HG03175 (cell line): ENCODE data around the gene PTN.
"Not testable (repeated sequence)": the region's sequence is repeated elsewhere in the genome, so short reads cannot be mapped to it uniquely, and the experiment has no call there.

Experiments used
- ATAC-seq: cut with Tn5 transposase; IDR thresholded peaks from one replicate; pipeline ENCODE4 v1.9.1; 2021; ENCODE audit warnings: mild to moderate bottlenecking, moderate library complexity; ENCODE audit not compliant: unreplicated experiment

PTN gene

DNA sequence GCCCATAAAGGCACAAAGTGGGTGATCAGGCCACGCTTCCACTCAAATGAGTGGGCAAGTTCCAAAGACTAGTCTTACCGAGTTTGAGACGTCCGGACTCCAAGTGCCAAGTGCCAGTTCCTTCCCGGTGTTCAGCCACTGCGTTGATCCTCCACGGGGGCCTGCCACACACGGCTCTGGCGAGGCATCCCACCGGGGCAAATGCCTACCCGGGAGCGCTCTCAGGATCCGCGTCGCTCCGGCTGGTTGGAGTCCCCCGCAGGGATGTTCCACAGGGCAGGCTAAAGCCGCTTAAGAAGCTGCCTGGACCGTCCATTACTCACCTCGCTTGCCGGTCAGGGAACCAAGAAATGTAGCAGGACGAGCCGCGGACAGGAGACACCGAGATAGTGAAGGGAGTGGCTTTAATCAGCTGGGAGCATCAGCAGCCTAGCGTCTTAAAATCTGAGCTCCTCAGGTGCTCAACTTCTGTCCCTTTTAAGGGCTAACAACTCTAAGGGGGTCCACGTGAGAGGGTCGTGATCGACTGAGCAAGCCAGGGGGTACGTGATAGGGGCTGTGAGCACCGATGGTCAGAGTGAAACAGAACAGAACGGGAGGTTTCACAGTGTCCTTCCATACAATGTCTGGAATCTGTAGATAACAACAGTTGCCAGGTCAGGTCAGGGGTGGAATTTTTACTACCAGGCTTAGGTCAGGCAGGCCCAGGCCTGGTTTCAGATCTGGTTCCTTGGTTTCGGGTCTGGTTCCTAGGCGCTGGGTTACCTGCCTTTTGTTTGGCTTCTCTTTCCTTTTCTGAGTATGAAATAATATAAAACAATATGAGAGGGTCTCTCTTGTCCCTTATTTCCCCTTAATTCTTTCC, 75.3 kb downstream of the PTN start:
- ATAC-seq = not testable (repeated sequence)

DNA sequence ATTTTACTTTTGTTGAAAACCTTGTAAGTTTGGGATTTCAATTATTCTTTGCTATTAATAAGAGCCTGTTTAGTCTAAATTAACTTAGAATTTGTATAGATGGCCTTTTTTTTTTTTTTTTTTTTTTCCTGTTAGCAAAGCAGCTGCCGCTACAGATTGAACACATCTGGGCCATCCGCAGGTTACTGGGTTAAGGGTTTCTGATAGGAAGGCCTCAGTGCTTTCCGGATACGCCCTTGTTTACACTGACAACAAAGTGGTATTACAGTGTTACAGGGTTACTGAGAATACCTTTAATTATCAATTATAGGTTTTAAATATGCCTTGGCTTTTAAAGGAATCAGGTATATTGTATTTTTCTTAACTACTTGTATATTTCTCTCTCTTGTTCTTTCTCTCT, 76.8 kb downstream of the PTN start:
- no peak for ATAC-seq

DNA sequence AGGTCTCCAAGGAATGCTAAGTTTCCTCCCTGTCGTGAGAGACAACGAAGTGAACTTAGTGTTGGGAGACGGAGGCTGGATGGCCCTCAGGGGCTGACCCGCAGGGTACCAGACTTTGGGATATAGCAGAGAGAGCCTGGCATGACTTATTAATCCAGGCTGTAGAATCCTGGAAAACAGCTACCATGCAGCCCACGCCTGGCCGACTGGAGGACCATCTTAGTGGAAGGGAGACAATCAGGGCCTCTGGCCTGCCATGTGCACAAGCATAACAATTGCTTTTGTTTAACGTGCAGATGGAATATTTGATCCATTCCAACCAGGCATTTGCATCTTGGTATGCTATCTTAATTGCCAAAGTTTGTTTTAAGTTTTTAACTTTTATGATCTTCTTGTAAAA, 78.1 kb downstream of the PTN start:
- not testable (repeated sequence) for ATAC-seq

DNA sequence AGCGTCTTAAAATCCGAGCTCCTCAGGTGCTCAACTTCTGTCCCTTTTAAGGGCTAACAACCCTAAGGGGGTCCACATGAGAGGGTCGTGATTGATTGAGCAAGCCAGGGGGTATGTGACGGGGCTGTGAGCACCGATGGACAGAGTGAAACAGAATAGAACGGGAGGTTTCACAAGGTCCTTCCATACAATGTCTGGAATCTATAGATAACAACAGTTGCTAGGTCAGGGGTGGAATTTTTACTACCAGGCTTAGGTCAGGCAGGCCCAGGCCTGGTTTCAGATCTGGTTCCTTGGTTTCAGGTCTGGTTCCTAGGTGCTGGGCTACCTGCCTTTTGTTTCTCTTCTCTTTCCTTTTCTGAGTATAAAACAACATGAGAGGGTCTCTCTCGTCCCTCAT, 80.9 kb downstream of the PTN start:
- no peak for ATAC-seq

DNA sequence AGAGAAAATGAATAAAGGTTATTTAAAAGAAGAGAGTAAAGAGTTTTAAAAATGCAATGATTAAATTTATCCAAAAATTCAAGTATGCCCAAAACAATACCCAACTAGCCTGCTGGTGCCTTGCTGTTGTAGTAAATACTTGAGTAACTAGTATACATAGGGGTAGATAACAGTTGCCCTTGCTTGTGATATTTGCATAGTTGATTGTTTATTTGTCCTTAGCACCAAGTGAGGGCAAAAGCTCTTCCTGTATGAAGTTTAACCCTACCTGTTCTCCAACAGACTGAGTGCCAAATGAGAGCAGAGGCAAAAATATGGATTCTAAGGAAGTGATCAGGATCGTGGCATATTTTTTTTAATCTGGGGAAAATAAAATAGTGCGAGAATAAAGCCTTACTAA, 85.0 kb downstream of the PTN start:
- no peak for ATAC-seq

DNA sequence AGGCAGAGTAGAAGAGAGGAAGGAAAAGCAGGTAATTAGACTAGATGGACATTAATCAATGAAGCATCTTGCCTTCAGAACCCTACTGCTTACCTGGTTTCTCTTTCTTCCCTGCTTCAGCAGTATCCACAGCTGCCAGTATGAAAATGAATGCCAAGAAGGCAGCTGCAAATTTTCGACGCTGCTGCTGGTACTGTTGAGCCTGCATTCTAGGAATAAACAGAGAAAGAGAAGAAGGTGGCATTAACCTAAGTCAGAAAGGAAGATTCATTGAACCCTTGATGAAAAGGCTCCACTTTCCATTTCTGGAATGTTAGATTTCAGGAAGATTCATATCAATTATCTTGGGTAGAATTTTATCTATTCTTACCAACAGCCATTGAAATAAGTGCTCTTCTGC, 88.8 kb downstream of the PTN start:
- ATAC-seq = no peak

- ATAC-seq = no peak
Observed at GRCh38 chr7:137245890-137246289, 97.6 kb downstream of the PTN start.

- ATAC-seq = no peak
Observed at GRCh38 chr7:137245186-137245585, 98.3 kb downstream of the PTN start.

- ATAC-seq = no peak
Observed at GRCh38 chr7:137243741-137244140, 99.8 kb downstream of the PTN start.

DNA sequence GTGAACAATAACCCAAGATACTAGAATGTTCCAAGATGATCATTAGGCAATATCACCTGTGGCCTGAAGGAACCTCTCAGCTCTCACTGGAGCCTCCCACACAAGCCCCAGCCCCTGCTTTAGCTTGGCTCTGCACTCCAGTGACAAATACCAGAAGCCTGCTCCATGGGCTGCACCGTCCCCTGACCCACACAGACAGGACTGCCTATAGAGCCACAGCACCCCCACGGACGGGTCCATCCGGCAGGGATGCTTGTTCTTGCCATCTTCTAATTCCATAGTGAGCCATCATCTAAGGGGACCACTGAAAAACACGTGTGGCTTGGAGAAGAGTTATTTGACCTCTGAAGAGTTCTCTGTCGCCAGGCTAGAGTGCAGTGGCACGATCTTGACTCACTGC, 100.9 kb downstream of the PTN start:
- ATAC-seq = no peak

GRCh38 chr7:137241655-137242360, 101.7 kb downstream of the PTN start:
- no peak for ATAC-seq

DNA sequence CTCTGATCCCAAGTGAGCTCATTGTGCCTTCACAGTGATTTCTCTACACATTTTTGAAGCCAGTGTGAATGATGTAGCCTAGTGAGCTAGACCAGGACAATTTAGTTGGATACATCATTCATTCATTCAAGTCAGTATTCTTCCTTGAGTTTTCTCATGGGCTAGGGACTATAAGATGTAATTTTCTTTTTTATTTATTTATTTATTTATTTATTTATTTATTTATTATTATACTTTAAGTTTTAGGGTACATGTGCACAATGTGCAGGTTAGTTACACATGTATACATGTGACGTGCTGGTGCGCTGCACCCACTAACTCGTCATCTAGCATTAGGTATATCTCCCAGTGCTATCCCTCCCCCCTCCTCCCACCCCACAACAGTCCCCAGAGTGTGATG, 104.3 kb downstream of the PTN start:
- ATAC-seq = not testable (repeated sequence)

- ATAC-seq = no peak
Observed at GRCh38 chr7:137235434-137235833, 108.1 kb downstream of the PTN start.

GRCh38 chr7:137231167-137231566, 112.4 kb downstream of the PTN start:
- no peak for ATAC-seq

- ATAC-seq = no peak
Observed at GRCh38 chr7:137221467-137221866, 122.1 kb downstream of the PTN start.

- no peak for ATAC-seq
Observed at GRCh38 chr7:137213744-137214143, 129.8 kb downstream of the PTN start.

GRCh38 chr7:137209151-137209817, 134.2 kb downstream of the PTN start:
- no peak for ATAC-seq

GRCh38 chr7:137206770-137207169, 136.8 kb downstream of the PTN start:
- ATAC-seq = no peak

DNA sequence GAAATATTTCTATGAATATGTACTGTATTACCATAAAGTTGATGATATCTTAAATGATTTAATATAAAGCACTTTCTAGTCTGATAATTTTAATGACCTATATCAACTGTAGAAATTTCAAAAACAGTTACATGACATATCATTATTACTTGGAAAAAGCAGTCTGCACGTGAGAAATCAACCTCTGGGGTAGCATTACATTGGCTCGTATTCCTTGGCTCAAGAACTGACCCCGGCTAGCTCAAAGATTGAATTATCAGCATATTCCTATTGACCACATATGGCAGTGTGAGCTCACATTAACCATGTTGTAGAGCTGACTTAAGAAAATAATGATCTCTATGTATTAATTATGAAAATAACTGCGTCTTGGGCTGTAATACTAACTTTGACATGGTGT, 139.3 kb downstream of the PTN start:
- no peak for ATAC-seq

DNA sequence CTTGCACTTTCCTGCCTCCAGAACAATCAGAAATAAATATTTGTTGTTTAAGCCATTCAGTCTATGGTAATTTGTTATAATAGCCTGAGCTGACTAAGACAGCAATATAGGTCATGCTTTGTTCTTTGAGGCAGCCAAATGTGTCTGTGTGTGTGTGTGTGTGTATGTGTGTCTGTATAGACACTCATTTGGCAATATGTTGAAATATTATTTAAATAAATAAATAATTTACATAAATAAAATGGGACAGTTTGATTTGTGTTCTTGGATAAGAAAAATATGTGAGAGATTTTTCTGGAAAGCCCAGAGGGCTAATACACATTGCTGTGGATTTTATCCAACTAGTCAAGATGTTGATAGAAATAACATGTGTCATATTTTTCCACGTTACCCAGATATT, 140.2 kb downstream of the PTN start:
- ATAC-seq = no peak

- no peak for ATAC-seq
Observed at GRCh38 chr7:137196648-137197047, 146.9 kb downstream of the PTN start.

- ATAC-seq = no peak
Observed at GRCh38 chr7:137195996-137196395, 147.5 kb downstream of the PTN start.
